Measurements from ENCODE around the gene MVB12B.

DNA sequence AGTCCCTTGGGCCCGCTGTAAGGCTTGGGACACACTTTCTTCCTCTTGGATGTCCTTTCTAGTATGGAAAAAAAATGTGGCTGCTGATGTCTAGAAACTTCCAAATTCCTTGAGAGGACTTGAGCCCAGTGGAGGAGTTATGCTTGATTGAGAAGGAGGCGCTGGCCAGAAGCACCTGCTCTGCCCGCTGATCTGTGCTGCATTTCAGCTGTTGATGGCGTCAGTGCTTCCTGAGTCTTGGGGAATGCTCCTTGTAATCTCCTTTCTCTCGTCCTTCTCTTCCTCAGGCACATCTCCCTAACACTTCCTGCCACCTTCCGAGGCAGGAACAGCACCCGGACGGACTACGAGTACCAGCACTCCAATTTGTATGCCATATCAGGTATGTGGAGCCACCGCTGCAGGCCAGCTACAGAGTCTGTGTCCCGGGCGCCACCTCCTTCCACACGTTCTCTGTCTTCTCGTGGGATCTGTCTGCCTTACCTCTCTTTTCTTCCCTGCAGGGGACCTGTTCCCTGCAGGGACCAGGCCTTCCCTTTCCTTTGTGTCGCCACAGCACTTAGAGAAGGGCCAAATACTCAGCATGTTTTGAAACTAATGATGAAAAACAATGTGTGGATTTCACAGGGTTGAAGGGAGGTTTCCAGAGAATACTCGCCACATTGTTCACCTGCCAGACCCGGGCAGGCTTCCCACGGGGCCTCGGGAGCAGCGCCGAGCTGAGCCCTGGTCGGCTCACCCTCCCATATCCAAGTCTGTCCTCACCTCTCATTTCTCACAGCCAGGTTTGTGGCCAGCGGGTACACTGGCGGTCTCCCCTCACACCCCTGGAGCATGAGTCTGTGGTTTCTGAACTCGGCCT is 95.2 kb downstream of the MVB12B start:
- TF ChIP-seq ZNF274 (IDR thresholded peaks at IDR 0.05; ENCODE audit: low read depth, low read length) (no peak), YY1 (IDR thresholded peaks at IDR 0.05; ENCODE audit: insufficient read depth, insufficient read length) (no peak)
